VCaP (cell line): ENCODE results near the gene MBD1.

Experiments used
- H3K27ac ChIP-seq: fragments of 450-650 bp; 2 replicates; pipeline ENCODE4 v1.5.1; 2017
- CTCF ChIP-seq: fragments of 450-650 bp; conservative IDR thresholded peaks from 2 replicates; pipeline ENCODE4 v1.5.1; 2017; ENCODE audit warnings: mild to moderate bottlenecking, moderate library complexity

MBD1 gene

GRCh38 chr18:50301074-50301473 is 19.8 kb upstream of the MBD1 start:
- no peak for TF ChIP-seq CTCF
- no peak overlapping the region for H3K27ac ChIP-seq

- TF ChIP-seq CTCF = no peak
- H3K27ac ChIP-seq = no peak overlapping the region
Observed at GRCh38 chr18:50299626-50300388, 18.5 kb upstream of the MBD1 start.

GRCh38 chr18:50298443-50299284 is 17.3 kb upstream of the MBD1 start:
- no peak for TF ChIP-seq CTCF
- H3K27ac ChIP-seq = no peak overlapping the region

GRCh38 chr18:50297621-50298442 is 16.5 kb upstream of the MBD1 start:
- no peak for TF ChIP-seq CTCF
- H3K27ac ChIP-seq = no peak overlapping the region

- no peak overlapping the region for H3K27ac ChIP-seq
- no peak for TF ChIP-seq CTCF
Observed at GRCh38 chr18:50293039-50293438, 11.7 kb upstream of the MBD1 start.

- TF ChIP-seq CTCF = no peak
- H3K27ac ChIP-seq = peak overlapping the region; percentile 78
Observed at GRCh38 chr18:50289108-50289443, 7.8 kb upstream of the MBD1 start.

- H3K27ac ChIP-seq = peak overlapping the region; percentile 78
Observed at GRCh38 chr18:50288348-50289107, 7.2 kb upstream of the MBD1 start.
